Kidney capillary endothelial cell (primary cell): ENCODE data around the gene ENSA.
"Not testable (repeated sequence)": the region's sequence is repeated elsewhere in the genome, so short reads cannot be mapped to it uniquely, and the experiment has no call there.

Source experiments
- DNase-seq: peaks from one replicate; pipeline ENCODE4 v3.0.0-alpha.2; 2018; ENCODE audit warnings: low spot score

Gene ENSA, protein sequence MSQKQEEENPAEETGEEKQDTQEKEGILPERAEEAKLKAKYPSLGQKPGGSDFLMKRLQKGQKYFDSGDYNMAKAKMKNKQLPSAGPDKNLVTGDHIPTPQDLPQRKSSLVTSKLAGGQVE

GRCh38 chr1:150629115-150629928 lies at the start of gene ENSA:
TSS of gene ENSA (minus strand) at chr1:150629612. CDS start at chr1:150629470, 142 bp downstream.
- peak; percentile 99 for DNase-seq

- DNase-seq: no peak
These were observed 49.6 kb upstream of the ENSA start for GRCh38 chr1:150678988-150679387.

- no peak for DNase-seq
These were observed 45.5 kb upstream of the ENSA start for GRCh38 chr1:150674881-150675280.

DNA sequence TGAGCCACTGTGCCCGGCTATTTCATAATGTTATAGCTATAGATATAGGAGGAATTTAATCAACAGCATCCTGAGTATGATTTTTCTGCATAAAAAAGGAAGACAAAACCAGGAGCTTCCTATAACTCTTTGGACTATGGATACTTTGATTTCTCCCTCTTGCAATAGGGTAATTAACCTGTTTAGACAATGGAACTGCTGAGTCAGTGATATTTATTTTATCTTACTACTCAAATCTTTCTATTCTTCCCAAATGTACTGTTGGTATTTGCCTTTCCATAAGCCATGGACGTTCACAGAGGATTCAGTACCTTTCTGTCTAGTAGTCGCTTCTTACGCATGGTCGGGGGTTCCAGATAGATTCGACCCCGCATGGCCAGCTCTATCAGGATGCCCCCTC lies 33.9 kb upstream of the ENSA start:
- no peak for DNase-seq

DNA sequence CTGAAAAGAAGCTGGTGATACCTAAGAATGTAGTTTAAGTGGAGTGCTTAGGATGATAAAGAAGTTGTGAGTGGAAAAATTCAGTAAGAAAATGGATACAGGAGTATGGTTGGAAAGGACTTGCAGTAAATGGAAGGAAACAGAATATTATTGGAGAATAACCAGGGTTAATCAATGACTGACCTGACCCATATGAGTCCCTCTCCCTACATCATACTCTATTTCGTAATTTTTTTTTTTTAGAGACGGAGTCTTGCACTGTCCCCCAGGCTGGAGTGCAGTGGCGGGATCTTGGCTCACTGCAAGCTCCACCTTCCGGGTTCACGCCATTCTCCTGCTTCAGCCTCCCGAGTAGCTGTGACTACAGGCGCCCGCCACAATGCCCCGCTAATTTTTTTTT lies 33.4 kb upstream of the ENSA start:
- DNase-seq: no peak

DNA sequence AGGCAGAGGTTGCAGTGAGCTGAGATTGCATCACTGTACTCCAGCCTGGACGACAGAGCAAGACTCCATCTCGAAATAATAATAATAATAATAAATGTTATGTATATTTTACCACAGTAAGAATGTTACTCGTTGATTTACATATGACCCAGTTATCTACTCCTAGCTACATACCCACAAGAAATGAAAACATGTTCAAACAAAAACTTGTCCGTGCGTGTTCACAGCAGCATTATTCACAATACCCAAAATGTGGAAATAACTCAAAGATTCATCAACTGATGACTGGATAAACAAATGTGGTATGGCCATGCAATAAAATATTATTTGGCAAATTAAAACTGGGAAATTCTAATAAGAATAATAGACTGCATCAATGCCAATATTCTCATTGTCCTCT lies 31.7 kb upstream of the ENSA start:
- no peak for DNase-seq

DNA sequence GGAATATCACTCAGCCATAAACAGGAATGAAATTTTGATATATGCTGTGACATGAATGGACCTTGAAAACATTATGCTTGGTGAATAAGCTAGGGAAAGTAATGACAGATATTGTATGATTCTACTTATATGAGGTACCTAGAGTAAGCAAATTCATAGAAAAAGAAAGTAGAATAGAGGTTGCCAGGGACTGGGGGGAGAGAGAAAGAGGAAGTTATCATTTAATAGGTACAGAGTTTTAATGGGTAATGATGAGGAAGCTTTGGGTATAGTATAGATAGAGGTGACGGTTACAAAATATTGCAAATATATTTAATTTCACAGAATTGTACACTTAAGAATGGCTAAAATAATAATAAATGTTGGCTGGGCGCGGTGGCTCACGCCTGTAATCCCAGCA lies 31.2 kb upstream of the ENSA start:
- no peak for DNase-seq

DNA sequence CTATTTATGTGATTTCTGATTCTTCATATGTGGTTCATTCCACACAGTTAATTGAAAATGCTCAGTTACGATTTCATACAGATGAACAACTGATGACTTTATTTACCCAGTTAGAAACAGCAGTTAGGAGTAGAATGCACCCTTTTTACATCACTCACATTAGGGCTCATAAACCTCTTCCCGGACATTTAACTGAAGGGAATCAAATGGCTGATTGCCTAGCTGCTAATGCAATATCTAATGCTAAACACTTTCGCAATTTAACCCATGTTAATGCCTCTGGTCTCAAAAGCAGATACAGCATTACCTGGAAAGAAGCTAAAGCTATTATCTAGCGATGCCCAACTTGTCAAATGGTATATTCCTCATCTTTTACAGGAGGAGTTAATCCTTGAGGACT lies 27.7 kb upstream of the ENSA start:
- not testable (repeated sequence) for DNase-seq

- not testable (repeated sequence) for DNase-seq
These were observed 25.2 kb upstream of the ENSA start for GRCh38 chr1:150654635-150655034.

DNA sequence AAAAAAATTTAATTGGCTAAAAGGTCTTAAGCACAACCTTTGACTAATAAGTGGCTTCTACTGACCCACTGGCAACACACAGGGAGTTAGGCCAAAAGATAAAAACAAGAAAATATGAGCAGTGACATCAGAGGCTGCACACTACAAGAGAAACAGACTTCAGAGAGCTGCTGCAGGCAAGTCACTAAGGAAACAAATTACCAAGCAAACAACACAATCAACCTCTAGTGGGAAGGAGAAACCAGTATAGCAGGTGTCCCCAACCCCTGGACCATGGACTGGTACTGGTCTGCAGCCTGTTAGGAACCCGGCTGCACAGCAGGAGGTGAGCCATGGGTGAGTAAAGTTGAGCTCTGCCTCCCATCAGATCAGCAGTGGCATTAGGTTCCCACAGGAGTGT lies 20.8 kb upstream of the ENSA start:
- DNase-seq: no peak

DNA sequence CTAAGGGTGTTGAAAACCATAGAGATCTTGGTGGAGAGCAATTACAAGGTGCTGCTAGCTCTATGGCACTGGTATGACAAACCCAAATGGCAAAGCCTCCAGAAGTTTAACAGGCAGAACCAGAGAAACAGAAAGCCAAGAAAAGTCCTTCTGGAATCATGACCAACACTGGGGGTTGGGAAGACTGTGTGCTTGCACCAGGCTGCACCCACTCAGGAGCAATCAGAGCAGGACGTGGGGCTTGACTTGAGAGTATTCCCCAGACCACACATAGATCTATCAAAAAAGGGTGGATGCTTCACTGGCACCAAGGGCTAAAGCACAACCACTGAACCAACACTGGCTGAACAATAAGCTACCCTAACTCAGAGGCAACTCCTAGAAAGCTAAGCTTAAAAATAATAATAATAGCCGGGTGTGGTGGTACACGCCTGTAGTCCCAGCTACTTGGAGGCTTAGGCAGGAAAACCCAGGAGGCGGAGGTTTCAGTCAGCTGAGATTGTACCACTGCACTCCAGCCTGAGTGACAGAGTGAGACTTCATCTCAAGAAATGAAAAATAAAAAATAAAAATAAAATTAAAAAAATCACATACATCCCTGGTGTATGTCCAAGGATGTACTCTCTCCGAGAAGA lies 20.1 kb upstream of the ENSA start:
- DNase-seq: no peak

DNA sequence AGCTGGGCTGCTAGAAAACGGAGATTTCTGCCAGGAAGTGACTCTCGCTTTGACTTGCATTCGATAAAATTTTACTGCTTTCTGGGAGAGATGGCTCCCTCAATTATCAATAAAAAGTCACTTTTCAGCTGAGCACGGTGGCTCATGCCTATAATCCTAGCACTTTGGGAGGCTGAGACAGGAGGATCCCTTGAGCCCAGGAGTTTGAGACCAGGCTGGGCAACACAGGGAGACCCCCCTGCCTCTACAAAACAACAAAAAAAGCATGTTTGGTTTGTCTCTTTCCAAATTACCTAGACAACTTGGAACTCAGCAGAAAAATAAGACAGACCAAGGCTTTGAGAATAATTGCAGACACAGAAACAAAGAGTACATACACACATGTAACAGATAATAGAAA lies 12.9 kb upstream of the ENSA start:
- DNase-seq: no peak

DNA sequence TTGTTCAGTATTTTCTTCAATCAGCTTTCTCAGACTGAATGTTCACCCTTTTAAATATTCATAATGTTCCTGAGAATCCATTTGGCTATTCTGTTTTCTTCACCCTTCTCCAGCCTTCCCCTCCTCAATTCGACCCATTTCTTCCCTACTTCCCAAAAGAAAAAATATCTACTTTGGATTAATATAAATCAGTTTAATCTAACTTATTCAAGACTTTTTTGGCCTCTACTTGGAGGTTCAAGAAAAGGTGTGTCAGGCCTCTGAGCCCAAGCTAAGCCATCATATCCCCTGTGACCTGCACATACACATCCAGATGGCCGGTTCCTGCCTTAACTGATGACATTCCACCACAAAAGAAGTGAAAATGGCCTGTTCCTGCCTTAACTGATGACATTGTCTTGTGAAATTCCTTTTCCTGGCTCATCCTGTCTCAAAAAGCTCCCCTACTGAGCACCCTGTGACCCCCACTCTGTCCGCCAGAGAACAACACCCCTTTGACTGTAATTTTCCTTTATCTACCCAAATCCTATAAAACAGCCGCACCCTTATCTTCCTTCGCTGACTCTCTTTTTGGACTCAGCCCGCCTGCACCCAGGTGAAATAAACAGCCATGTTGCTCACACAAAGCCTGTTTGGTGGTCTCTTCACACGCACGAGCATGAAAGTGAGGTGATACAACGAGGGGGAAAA lies 11.9 kb upstream of the ENSA start:
- DNase-seq: not testable (repeated sequence)

DNA sequence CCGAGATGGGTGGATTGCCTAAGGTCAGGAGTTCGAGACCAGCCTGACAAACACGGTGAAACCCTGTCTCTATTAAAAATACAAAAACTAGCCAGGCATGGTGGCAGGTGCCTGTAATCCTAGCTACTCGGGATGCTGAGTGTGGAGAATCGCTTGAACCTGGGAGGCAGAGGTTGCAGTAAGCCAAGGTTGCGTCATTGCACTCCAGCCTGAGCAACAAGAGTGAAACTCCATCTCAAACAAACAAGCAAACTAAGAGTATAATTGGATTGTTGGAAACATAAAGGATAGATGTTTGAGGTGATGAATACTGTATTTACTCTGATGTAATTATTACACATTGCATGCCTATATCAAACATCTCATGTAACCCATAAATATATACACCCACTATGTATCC lies 9.0 kb upstream of the ENSA start:
- not testable (repeated sequence) for DNase-seq

GRCh38 chr1:150634839-150635622 lies 5.6 kb upstream of the ENSA start:
- not testable (repeated sequence) for DNase-seq

- no peak for DNase-seq
These were observed 672 bp downstream of the ENSA start for GRCh38 chr1:150628766-150629114.

- DNase-seq: no peak
These were observed 1.5 kb downstream of the ENSA start for GRCh38 chr1:150627826-150628410.

GRCh38 chr1:150626150-150626549 lies 3.3 kb downstream of the ENSA start:
- no peak for DNase-seq

GRCh38 chr1:150624546-150624945 lies 4.9 kb downstream of the ENSA start:
- not testable (repeated sequence) for DNase-seq

- DNase-seq: not testable (repeated sequence)
These were observed 5.3 kb downstream of the ENSA start for GRCh38 chr1:150624134-150624533.

- DNase-seq: no peak
These were observed 7.0 kb downstream of the ENSA start for GRCh38 chr1:150622303-150622975.
